Kidney tubule cell (primary cell): ENCODE data around the gene PSG5.
"Not testable (repeated sequence)": the region's sequence is repeated elsewhere in the genome, so short reads cannot be mapped to it uniquely, and the experiment has no call there.

ENCODE experiments used
- DNase-seq: peaks from one replicate; pipeline ENCODE4 v3.0.0-alpha.2; 2018; ENCODE audit warnings: low spot score

PSG5 gene

GRCh38 chr19:43181869-43182771, 4.2 kb downstream of the PSG5 start:
- DNase-seq, result peak; percentile 88

GRCh38 chr19:43179569-43180147, 6.7 kb downstream of the PSG5 start:
- DNase-seq, result not testable (repeated sequence)

- DNase-seq, result not testable (repeated sequence)
Observed at GRCh38 chr19:43178577-43178976, 7.8 kb downstream of the PSG5 start.

- DNase-seq, result not testable (repeated sequence)
Observed at GRCh38 chr19:43165906-43166305, 20.4 kb downstream of the PSG5 start.

GRCh38 chr19:43163135-43163534, 23.2 kb downstream of the PSG5 start:
- not testable (repeated sequence) for DNase-seq

GRCh38 chr19:43162261-43162660, 24.1 kb downstream of the PSG5 start:
- DNase-seq, result peak; percentile 20

- no peak for DNase-seq
Observed at GRCh38 chr19:43152214-43152613, 34.1 kb downstream of the PSG5 start.

- DNase-seq, result peak; percentile 47
Observed at GRCh38 chr19:43149788-43150187, 36.5 kb downstream of the PSG5 start.

GRCh38 chr19:43148233-43148632, 38.1 kb downstream of the PSG5 start:
- peak; percentile 73 for DNase-seq

GRCh38 chr19:43141763-43142162, 44.6 kb downstream of the PSG5 start:
- DNase-seq, result not testable (repeated sequence)

GRCh38 chr19:43132696-43133095, 53.6 kb downstream of the PSG5 start:
- peak; percentile 50 for DNase-seq

GRCh38 chr19:43131281-43131842, 55.0 kb downstream of the PSG5 start:
- peak; percentile 55 for DNase-seq

- not testable (repeated sequence) for DNase-seq
Observed at GRCh38 chr19:43129197-43129596, 57.1 kb downstream of the PSG5 start.

GRCh38 chr19:43127336-43127735, 59.0 kb downstream of the PSG5 start:
- peak; percentile 13 for DNase-seq

GRCh38 chr19:43126720-43127119, 59.6 kb downstream of the PSG5 start:
- no peak for DNase-seq

- no peak for DNase-seq
Observed at GRCh38 chr19:43124360-43124759, 62.0 kb downstream of the PSG5 start.

GRCh38 chr19:43120433-43121026, 65.8 kb downstream of the PSG5 start:
- peak; percentile 59 for DNase-seq

GRCh38 chr19:43119526-43119925, 66.8 kb downstream of the PSG5 start:
- DNase-seq, result not testable (repeated sequence)
